HUDEP-2 (cell line): ENCODE measurements around the gene HHIP.
A peak's percentile ranks its signal among the peaks of the same experiment; 100 is the strongest.

ENCODE experiments used
- DNase-seq, 76 experiments: peaks; one replicate each; lab custom pipeline; 2025; ENCODE audit not compliant: unreplicated experiment in 76 of 76; lab: John Stamatoyannopoulos, UW

Gene HHIP, protein sequence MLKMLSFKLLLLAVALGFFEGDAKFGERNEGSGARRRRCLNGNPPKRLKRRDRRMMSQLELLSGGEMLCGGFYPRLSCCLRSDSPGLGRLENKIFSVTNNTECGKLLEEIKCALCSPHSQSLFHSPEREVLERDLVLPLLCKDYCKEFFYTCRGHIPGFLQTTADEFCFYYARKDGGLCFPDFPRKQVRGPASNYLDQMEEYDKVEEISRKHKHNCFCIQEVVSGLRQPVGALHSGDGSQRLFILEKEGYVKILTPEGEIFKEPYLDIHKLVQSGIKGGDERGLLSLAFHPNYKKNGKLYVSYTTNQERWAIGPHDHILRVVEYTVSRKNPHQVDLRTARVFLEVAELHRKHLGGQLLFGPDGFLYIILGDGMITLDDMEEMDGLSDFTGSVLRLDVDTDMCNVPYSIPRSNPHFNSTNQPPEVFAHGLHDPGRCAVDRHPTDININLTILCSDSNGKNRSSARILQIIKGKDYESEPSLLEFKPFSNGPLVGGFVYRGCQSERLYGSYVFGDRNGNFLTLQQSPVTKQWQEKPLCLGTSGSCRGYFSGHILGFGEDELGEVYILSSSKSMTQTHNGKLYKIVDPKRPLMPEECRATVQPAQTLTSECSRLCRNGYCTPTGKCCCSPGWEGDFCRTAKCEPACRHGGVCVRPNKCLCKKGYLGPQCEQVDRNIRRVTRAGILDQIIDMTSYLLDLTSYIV

DNA sequence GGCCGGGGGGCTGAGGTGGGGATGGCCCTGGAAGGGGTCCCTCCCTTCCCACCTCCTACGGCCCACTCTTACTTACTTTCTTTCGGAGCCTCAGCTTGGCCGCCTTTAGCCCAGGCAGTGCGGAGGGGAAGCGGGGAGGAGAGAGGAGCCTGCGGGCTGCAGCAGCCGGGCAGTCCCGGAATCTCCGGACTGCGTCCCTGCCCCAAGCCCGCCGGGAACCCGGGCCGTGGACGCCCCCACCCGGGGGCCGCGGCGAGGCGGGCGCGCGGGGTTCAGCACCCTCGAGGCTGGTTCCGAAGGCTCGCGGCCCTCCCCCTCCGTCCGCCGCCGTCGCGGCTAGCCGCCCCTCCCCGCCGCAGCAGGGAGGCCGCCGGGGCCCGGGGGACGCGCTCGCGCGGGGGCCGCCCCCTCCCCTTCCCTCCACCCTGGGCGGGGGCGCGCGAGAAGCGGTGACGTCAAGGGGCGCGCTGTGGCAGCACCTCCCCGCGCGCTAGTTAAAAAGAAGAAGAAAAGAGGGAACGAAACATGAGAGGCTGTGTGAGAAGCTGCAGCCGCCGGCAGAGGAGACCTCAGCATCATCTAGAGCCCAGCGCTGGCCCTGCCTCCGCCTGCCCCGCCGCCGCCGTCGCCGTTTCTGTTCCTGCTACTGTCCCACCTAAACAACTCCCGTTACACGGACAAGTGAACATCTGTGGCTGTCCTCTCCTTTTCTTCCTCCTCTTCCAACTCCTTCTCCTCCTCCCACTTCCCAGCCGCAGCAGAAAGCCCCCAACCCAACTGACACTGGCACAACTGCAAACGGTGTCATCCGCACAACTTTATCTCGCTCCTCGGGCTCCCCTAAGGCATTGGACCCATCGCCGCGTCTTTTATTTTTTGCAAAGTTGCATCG is at the start of gene HHIP:
Gene HHIP (plus strand): TSS at position 526 of the 892 bp plus-strand sequence. CDS start 520 bp downstream, outside the sequence.
- DNase-seq = peak in 1 of 76 experiments; percentile 4

DNA sequence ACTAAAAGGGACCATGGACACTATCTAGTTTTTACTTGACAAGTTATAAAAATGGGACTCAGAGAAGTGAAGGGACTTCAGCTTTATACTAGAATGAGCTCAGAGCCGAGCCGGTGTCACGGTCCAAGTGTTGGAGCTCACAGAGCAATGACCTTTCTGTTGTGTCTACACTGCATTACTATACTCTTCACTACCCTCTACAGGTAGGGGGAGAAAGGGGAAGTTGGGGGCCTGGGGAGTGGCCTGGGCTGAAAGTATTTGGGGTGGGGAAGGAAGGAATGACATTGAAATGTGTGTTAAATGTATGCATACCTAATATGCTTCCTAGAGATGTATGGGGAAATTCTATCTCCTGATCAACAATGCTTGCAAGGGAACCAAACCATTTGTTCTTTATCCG is 48.8 kb upstream of the HHIP start:
- no peak for DNase-seq

DNA sequence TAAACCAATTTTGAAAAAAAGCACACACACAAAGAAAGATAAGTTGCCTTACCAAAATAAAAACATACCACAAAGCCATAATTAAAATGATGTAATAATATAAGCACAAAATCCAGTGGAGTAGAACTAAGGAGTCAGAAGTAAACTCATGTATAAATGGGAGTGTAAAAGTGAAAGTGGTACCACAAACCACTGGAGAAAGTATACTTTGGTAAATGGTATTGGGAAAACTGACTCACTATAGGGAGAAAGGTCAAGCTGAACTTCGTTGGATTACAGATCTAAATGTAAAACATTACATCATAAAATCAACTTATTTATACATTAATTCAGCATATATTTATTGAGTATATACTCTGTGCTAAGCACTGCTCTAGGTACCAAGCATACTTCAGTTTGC is 46.3 kb upstream of the HHIP start:
- DNase-seq = no peak

DNA sequence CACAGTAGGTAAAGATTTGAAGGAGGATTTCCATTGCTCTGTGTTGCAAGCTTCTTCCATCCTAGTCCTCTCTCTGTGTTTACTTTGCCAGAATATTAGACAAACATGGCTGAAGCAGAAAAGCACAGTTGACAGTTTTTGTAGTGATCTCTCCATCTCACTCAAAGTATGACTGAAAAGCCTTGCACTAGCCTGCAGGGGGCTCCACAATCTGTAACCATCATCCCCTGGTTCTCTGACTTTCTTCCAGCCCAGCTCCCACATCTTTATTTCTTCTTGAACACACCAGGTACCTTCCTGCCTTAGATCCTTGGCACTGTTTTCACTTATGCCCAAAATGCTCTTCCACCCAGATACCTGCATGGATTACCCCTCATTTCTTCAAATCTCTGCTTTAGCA is 34.1 kb upstream of the HHIP start:
- DNase-seq = peak in 3 of 76 experiments; percentile 1 to 13 (median 5)

DNA sequence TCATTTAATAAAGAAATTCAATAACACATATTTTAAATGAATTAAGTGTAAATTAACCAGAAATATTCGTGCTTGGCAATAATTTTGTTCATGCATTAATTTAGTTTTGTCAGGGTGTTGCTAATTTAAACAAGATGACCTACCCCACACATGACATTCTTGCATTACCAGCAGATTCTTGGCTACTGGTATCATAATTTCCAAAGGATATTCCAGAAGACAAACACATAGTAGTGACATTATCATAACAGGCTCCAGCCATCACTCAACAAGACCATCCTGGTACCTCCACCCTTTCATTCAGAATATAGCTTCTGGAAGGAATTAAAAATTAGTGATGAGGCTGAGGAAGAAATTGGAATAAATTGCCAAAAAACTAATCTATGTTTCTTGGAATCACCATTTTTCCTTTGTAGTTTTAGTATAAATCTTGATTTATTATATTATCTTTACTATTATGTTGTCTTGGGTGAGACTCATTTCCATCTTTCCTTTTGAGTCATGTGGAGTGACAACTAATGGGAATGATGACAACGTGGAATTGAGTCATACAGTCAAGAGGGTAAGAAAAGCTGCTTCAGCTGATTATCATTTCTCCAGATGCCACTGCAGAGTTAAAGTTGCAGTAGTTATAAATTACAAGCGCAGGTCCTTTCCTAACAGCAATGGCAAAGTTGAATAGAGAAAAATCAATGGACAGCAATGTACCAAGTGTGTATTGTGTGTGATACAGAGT is 30.9 kb upstream of the HHIP start:
- no peak for DNase-seq

DNA sequence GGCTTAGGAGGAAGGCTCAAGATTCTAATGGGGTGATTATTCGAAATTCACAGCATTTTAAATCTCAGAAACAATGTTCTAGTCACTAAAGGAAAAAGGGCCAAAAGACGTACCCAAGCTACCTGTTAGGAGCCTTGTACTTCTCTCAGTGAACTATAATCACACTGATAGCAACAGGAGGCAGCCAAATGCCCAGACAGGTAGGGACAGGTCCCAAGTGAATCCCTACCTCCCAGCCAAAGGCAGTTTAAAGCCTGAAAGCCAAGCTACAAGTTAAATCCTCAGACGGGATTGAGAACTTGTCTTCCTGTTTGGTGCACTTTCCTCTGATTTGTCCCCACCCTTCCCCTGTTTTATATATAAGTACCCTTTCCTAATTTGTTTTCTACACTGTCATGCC is 24.3 kb upstream of the HHIP start:
- no peak for DNase-seq

DNA sequence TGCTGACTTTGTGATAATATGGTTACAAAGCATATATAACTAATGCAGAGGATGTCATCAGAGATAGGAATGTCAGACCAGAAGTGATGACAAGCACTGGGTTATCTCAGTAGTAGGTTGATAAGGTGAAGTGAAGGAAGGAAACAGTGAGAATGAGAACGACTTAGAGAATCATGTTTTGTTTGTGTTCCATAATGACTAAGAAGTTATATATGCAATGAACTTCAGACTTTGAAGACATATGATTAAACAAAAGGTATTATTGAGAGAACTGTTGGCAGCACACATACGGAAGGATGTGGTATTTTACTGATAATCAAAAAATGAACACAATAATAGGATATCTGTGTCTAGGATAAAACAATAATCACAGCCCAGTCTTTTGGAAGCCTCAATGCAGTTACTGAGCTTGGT is 18.3 kb upstream of the HHIP start:
- DNase-seq = no peak

DNA sequence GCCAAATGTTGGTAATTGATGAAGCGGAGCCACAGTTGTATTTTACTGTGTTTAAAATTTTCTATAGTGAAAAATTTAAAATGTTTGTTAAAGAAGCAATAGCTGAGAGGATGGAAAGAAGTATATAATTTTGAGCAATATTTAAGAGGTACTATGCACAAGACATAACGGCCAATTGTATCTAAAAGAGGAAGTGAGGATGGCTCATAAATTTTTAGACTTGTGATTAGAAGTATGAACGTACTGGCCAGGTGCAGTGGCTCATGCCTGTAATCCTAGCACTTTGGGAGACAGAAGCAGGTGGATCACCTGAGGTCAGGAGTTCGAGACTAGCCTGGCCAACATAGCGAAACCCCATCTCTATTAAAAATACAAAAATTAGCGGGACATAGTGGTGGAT is 12.7 kb upstream of the HHIP start:
- DNase-seq = no peak

DNA sequence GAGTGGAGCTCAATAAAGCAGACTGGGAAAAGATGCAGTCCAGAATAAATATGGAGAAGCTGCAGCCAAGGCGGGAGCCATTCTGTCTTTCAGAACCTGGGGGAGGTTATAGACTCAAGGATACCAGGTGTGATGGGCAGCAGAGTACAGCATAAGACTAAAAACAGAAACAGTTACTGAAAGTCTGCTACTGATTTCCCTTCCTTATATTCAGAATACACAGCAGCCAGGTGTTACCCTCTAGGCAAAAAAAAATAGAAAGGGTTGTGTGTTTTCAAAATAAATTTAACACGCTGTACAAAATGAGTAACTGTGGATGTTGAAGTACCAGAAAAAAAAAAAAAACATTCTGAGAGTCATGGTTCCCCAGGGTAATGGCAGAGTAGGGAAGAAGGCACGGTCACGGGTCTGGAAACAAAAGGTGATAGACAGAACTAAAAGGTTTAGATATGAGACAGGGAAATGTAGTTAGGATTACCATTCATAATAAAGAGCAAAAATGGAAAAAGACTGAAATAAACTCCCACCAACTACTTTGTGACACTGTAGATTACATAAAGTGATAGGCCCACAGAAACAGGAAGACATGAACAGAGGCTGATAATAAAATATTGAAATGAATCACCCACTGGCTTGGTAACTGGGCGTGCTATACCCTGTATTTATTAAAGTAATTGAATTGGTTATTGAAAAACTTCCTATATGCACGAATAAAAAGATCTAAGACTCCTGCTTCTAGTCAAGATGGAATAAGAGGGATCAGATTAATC is 10.8 kb upstream of the HHIP start:
- DNase-seq = no peak

DNA sequence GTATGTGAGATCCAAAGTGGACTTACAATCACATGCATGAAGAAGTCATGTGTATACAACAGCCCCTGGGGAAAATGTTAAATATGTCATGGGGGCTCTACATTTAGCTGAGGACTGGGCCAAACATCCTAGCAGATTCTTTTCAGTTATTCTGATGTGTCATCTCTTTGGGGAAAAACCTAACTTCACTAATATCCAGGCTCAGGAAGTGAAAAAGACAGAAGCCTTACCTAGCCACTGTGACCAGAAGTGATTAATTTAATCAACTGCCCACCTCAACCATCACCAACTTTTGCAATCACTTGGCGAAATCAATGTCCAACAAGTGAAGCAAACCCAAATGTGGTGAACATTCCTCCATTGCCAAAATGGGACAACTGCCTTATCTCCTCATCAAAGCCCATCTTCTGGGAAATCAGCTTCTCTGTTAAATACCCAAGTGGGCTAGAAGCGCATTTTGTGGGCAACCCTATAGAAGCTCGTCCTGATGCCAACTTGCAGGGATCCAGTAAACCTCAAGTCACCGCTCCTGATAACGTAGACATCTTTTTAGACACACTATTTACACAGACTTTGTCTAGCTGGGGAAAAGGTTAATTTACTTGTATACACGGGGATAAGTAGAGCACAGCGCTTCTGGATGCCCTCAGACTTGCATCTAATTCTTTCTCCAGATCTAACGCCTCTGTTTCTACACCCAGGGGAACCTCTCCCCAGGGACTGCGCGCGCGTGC is 1.4 kb upstream of the HHIP start:
- DNase-seq = no peak

DNA sequence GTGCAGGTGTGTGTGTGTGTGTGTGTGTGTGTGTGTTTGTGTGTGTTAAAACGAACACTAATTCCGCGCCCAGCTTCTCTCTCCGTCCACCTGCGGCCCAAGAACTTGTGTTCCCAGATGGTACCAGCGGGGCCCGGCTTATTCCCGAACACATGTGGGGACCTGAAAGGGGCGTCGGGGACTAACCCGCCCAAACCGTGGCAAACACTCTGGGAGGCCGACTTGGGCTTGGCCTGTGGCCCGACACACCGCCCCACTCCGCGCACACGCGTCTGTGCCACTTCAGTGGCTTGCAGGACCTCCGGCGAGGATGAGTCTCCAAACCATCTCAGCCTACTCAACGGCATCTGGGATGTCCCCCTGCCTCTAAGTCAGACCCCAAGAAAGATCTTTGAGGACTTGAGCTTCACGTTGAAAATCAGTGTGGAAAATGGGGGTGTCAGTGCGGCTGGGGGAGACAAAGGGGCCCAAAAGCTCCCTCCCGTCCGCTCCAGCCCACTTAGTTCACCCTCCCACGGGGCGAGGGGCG is 790 bp upstream of the HHIP start:
- DNase-seq = no peak

DNA sequence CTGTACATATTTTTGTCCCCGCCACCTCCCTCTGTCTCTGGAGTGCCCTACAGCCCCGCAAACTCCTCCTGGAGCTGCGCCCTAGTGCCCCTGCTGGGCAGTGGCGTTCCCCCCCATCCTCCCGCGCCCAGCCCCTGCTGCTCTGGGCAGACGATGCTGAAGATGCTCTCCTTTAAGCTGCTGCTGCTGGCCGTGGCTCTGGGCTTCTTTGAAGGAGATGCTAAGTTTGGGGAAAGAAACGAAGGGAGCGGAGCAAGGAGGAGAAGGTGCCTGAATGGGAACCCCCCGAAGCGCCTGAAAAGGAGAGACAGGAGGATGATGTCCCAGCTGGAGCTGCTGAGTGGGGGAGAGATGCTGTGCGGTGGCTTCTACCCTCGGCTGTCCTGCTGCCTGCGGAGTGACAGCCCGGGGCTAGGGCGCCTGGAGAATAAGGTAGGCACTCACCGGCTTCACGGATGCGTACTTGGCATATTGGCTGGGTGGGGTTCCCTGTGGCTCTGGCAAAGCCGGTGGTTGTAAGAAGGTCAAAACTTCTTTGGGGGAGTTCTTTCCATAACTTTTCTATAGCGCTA is 653 bp downstream of the HHIP start:
- DNase-seq = no peak

DNA sequence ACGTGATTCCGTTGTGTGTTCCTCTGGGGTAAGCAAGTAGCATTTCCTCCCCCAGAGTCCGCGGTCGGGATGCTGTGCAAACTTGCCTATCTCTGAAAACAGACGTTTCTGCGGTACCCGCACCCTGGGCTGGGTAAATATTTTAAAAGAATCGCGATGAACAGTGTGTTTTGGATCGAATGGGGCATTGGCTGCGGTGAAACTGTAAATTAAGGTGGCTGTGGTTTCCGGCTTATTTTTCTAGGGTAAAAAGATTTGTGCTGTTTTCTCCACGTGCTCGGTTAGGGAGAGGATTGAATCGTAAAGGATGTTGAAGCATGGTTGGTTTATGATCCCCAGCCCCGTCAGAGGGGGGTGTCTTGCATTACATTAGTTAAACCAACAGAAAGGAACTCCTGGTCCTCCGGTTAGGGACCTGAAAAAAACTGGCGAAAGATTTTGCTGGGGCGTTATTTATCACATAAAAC is 1.2 kb downstream of the HHIP start:
- peak in 56 of 76 experiments; percentile 0 to 80 (median 33) for DNase-seq

DNA sequence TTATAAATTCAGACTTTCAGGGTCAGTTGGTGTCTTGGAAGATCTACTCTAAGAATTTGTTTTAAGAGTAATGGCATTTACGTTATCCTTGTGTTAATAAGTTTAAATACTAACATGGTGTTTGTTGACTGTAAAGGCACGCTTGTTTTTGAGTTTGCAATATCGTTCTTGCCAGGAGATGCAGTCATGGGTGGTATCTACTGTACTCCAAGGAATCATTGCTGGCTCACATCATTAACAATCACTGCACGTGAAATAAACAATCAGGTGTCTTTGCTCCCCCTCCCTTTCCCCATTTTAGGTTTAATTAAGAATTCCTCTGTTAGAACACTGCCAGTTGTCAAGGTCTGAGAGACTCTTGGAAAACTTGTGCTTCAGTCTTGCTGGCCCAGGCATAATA is 1.6 kb downstream of the HHIP start:
- DNase-seq = no peak

DNA sequence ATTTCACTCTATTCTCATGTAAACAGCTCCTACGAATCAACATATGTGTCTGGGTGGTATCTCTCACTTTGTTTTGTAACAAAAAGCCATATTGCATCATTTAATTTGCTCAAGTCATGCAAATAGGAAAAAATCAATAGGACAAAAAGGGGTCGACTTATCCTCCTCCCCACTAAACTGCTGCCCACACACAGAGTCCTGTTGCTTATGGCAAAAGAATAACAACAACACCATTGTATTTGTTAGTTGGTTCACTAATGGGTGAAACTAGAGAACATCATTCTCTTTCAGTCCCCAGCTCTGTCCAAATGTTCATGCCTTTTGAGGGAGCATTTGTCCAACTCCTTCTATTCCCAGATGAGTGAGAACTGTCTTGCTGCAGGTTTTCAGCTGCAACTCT is 2.1 kb downstream of the HHIP start:
- no peak for DNase-seq

DNA sequence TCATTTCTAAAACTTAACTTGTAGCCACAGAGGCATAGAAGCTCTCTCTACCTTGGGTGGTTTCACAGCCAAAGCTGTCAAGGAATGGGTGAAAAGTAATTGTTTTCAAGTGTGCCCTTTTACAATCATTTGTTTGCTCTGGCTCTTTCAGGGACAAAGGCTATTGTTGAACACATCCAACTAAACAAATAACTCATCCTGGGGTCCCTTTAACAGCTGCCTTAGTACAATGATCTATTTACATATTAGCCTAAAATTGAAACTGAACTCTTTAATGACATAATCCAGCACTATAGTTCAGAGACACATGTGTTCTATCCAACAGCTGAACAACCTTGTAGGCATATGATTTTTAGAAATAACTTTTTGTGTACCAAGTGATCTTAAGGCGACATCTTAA is 3.7 kb downstream of the HHIP start:
- DNase-seq = no peak

DNA sequence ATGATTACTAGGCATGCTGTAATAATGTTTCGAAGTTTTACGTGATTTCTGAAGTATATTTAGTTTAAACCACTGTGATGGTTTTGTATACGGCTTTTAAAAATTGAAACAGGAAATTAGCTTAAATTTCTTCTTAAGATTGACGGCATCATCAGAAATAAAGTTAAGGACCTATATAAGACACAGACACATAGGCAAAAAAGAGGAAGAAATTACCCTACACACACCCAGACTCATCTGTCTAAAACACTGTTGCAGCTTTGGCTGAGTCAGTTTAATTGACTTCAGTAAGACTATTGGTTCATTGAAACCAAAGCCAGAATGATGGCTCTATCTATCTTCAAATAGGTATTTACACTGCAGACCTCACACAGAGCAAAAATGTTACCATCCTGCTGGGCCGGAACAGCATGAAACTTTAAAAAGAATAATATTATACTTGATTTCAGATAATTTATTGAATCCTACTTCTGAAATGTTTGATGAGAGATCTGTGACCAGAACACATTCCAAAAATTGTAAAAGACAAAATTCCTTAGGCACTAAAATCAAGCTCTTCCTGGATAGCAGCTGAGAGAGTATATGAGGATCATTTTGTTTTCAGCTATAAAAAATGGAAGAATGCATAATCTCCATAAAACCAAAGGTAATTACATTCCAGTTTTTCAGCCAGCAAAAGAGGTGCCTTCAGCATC is 4.5 kb downstream of the HHIP start:
- DNase-seq = no peak
